ENCODE data around the gene TRIM71.

DNA sequence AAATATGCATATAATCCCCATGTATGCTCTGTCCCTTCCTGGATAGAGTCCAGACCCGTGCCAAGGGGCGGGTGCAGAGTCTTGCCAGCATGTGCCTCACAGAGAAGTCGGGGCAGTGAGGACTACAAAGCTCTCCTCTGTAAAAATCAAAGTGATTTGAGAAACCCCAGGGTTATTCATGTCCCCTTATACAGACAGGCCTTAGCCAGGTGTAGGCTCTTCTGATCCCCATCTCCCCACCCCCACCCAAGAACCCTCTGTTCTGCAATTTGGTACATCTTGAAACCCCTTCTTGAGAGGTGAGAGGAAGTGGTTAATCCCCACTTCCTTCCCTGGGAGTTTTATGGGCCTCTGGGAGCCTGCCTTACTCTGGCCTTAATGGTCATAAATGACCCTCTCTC is 24.7 kb downstream of the TRIM71 start:
- TF ChIP-seq, protein P1, sequence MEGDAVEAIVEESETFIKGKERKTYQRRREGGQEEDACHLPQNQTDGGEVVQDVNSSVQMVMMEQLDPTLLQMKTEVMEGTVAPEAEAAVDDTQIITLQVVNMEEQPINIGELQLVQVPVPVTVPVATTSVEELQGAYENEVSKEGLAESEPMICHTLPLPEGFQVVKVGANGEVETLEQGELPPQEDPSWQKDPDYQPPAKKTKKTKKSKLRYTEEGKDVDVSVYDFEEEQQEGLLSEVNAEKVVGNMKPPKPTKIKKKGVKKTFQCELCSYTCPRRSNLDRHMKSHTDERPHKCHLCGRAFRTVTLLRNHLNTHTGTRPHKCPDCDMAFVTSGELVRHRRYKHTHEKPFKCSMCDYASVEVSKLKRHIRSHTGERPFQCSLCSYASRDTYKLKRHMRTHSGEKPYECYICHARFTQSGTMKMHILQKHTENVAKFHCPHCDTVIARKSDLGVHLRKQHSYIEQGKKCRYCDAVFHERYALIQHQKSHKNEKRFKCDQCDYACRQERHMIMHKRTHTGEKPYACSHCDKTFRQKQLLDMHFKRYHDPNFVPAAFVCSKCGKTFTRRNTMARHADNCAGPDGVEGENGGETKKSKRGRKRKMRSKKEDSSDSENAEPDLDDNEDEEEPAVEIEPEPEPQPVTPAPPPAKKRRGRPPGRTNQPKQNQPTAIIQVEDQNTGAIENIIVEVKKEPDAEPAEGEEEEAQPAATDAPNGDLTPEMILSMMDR (conservative IDR thresholded peaks at IDR 0.05 in 1 of 2, IDR thresholded peaks at IDR 0.05 in 1 of 2; ENCODE audit: extremely low read depth in 1 of 2, insufficient read depth in 1 of 2, low read depth in 1 of 2, low read length in 2 of 2) = no peak
- TF ChIP-seq EZH2 (IDR thresholded peaks at IDR 0.05; ENCODE audit: borderline replicate concordance, low read length) = no peak
